ENCODE measurements around the gene CACNA1E.

Gene CACNA1E

DNA sequence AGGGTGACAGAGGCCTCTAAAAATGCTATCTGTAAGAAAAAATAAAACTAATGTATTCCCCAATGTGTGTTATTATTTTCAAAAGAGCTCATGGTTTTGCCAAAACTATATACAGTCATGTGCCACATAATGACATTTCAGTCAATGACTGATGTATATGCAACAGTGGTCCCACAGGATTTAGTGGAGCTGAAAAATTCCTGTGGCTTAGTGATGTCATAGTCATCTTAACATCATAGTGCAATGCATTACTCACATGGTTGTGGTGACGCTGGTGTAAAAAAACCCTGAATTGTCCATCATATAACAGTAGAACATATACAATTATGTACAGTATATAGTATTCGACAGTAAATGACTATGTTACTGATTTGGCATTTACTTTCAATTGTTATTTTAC, 172.4 kb downstream of the CACNA1E start:
- H3K4me3 Mint-ChIP-seq, result no peak overlapping the region
- H3K27ac Mint-ChIP-seq, result no peak overlapping the region
- H3K9me3 Mint-ChIP-seq, result peaks cover 15% of the 10 kb centered on the region
- H3K4me1 Mint-ChIP-seq, result peaks cover 6% of the 10 kb centered on the region
- DNase-seq, result no peak
- H3K27me3 Mint-ChIP-seq (ENCODE audit: low read depth, poor library complexity), result peaks cover 5% of the 10 kb centered on the region
- TF ChIP-seq, protein P1, sequence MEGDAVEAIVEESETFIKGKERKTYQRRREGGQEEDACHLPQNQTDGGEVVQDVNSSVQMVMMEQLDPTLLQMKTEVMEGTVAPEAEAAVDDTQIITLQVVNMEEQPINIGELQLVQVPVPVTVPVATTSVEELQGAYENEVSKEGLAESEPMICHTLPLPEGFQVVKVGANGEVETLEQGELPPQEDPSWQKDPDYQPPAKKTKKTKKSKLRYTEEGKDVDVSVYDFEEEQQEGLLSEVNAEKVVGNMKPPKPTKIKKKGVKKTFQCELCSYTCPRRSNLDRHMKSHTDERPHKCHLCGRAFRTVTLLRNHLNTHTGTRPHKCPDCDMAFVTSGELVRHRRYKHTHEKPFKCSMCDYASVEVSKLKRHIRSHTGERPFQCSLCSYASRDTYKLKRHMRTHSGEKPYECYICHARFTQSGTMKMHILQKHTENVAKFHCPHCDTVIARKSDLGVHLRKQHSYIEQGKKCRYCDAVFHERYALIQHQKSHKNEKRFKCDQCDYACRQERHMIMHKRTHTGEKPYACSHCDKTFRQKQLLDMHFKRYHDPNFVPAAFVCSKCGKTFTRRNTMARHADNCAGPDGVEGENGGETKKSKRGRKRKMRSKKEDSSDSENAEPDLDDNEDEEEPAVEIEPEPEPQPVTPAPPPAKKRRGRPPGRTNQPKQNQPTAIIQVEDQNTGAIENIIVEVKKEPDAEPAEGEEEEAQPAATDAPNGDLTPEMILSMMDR (IDR thresholded peaks at IDR 0.05), result no peak
- no peaks in the 10 kb centered on the region for H3K36me3 Mint-ChIP-seq (ENCODE audit: low read depth)

DNA sequence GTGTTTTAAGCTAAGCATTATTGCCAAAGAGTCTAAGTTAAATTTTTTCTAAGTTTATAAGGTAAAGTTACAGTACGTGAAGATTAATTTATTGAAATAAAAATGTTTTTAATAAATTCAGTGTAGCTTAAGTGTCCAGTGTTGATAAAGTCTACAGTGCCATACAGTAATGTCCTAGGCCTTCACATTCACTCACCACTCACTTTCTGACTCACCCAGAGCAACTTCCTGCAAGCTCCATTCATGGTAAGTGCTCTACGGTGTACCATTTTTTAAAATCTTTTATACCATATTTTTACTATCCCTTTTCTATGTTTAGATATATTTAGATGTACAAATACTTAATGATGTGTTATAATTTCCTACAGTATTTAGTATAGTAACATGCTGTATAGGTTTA, 173.2 kb downstream of the CACNA1E start:
- H3K27ac Mint-ChIP-seq, result no peak overlapping the region

DNA sequence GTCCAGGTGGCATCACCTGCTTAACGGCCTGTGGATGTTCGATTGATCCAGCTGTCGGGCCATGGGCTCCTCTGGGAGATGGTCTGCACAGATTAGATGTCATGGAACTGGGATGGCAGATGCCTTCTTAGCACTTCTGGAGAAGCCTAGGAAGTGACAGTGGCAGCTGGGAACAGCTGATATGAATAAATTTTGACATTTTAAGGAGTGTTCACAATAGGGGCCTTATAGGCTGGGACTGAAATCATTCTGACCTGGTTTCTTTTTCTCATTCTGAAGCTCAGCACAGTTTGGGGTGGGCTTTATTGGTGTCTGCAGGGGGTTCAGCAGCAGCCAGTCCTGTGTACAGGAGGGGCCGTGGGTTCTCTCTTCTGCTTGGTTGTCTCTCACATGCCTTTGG, 175.3 kb downstream of the CACNA1E start:
- no peak overlapping the region for H3K4me3 Mint-ChIP-seq
- no peak overlapping the region for H3K27ac Mint-ChIP-seq
- H3K9me3 Mint-ChIP-seq, result peaks cover 11% of the 10 kb centered on the region
- H3K36me3 Mint-ChIP-seq (ENCODE audit: low read depth), result no peaks in the 10 kb centered on the region
- peaks cover 10% of the 10 kb centered on the region for H3K27me3 Mint-ChIP-seq (ENCODE audit: low read depth, poor library complexity)
- DNase-seq, result no peak
- peaks cover 6% of the 10 kb centered on the region for H3K4me1 Mint-ChIP-seq
- TF ChIP-seq, protein P1 (IDR thresholded peaks at IDR 0.05), result no peak

More for the DNA sequence above, 173.2 kb downstream of the CACNA1E start:
- H3K4me1 Mint-ChIP-seq, result peaks cover 6% of the 10 kb centered on the region
- TF ChIP-seq, protein P1 (IDR thresholded peaks at IDR 0.05), result no peak
- H3K4me3 Mint-ChIP-seq, result no peak overlapping the region
- no peak for DNase-seq
- H3K27me3 Mint-ChIP-seq (ENCODE audit: low read depth, poor library complexity), result peaks cover 10% of the 10 kb centered on the region
- no peaks in the 10 kb centered on the region for H3K36me3 Mint-ChIP-seq (ENCODE audit: low read depth)
- H3K9me3 Mint-ChIP-seq, result peaks cover 16% of the 10 kb centered on the region

DNA sequence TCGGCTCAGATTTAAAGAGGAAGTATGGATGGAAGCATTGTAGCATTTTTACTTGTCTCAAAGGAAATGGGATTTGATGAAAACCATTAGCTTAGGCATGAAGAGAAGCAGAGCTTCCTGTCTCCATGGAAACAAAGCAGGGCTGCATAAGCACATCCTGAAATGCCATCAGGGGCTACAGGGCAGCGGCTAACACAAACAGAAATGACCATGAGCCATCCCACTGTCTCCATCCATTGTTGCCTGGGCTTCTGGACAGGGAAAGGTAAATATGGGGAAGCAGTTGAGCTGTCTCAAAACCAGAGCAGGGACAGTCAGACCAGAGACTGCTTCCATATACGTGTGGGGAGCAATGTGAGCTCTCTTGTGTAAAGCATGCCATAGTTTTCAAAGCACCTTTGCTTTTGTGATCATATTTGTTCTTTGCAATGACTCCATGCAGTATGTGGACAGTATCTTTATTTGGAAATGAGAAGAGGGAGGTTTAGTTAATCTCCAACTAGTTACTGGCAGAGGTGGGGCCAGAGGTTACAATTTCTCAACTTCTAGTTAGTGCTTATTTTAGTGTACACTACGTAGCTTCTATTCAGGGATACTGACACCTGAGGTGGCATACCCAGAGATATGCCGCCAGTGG, 176.1 kb downstream of the CACNA1E start:
- Mint-ChIP-seq H3K9me3 (peaks cover 5% of the 10 kb centered on the region), H3K36me3 (ENCODE audit: low read depth) (no peaks in the 10 kb centered on the region), H3K27me3 (ENCODE audit: low read depth, poor library complexity) (peaks cover 13% of the 10 kb centered on the region), H3K4me1 (peaks cover 6% of the 10 kb centered on the region), H3K4me3 (no peak overlapping the region), H3K27ac (no peak overlapping the region)
- TF ChIP-seq, protein P1 (IDR thresholded peaks at IDR 0.05), result no peak
- no peak for DNase-seq

DNA sequence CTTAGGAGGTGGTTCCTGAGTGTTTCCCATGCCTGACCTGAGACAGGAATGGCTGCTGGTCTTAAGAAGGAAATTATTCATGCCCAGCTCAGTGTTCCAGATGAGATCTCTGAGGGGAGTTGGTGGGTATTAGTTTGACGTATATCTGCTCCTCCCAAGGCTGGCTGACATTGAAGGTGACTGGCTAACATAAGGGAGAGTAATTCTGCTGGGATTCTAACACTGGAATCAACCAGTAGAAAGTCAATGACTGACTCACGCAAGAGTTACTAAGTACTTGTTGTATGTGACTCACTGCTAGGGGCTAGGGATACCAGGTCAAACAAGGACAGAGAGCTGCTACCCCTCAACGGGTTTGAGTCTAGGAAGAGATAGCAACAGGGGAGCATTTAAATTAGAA, 177.3 kb downstream of the CACNA1E start:
- H3K4me1 Mint-ChIP-seq, result peaks cover 6% of the 10 kb centered on the region

More for the DNA sequence above, 177.3 kb downstream of the CACNA1E start:
- Mint-ChIP-seq H3K27me3 (ENCODE audit: low read depth, poor library complexity) (peaks cover 19% of the 10 kb centered on the region), H3K4me3 (no peak overlapping the region), H3K36me3 (ENCODE audit: low read depth) (no peaks in the 10 kb centered on the region), H3K9me3 (peaks cover 4% of the 10 kb centered on the region), H3K27ac (no peak overlapping the region)
- DNase-seq, result no peak
- TF ChIP-seq, protein P1 (IDR thresholded peaks at IDR 0.05), result no peak

Data from nephron progenitor cell (in vitro differentiated cells).